ENCODE data around the gene PDE5A. TPM values are rescaled to one million over a fixed set of nuclear protein-coding genes. Genes with fewer than 3 reads are reported as not detected.
"Not testable (repeated sequence)": the region's sequence is repeated elsewhere in the genome, so short reads cannot be mapped to it uniquely, and the experiment has no call there.

The PDE5A gene
- total RNA-seq, 1 experiment from 2014 or later = 68.1 TPM

DNA sequence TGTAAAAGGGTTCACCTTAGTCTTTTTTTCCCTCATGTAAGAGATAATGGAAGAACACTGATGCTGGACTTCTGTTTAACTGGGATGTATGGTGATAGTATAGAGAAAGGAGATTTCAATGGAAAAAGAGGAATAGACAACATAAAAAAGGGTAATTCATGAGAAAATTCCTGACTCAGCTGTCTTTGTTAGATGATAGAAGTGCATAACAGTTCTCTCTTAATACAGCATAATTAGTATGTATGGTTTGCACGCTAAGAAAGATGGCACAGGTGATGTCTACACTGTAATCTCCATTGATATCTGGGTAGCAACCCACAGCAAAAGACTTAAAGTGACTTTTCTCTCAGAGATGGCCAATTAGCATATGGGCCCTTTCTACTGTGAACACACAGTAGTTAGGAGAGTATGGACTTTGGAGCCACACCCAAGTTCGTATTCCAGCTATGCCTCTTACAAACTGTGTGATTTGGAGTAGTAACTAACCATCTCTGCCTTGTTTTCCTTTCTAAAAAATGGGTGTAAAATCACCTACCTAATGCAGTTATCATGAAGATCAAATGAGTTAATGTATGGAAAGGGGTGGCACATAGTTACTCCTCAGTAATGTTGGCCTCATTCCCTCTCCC lies 149.3 kb downstream of the PDE5A start:
- H3K27ac ChIP-seq = no peak overlapping the region
- H3K4me3 ChIP-seq = no peak overlapping the region
- no peaks in the 10 kb centered on the region for H3K4me1 ChIP-seq (replicated peaks)
- H3K36me3 ChIP-seq = peaks cover 49% of the 10 kb centered on the region
- H3K27me3 ChIP-seq (replicated peaks) = no peaks in the 10 kb centered on the region
- no peak for DNase-seq (ENCODE audit: low read depth in 1 of 2, low spot score in 2 of 2)
- no peaks in the 10 kb centered on the region for H3K9me3 ChIP-seq (replicated peaks)

DNA sequence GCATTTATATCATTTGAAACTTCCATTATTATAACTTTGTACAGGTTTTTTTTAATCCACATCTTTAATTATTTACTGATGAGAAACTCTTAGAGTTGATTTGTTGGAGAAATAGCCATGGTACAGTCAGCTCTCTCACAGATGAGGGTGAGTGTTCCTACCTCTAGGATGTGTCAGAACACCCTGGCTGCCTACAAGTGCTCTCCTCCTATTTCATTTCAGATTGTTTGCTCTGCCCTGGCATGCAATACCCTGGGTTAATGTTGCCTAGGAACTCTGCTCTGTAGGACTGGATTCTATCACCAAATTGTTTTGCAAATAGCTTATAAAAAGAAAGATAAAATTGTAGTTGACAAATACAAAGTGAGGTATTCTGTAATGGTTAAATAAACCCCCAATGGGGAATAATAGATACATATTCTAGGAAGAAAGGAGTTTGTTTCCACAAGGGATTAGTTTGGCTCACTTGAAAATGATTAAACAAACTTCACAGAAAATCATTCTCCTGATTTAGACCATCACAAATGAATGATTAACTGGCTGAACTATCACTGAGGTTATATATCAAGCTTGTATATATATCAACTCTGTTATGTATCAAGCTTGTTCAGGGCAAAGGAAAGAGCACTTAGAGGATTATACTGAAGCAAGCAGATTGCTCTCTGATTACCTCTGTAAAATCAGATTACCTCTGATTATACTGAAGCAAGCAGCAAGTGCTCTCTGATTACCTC lies 150.0 kb downstream of the PDE5A start:
- H3K9me3 ChIP-seq (replicated peaks) = no peaks in the 10 kb centered on the region
- H3K27ac ChIP-seq = no peak overlapping the region
- DNase-seq (ENCODE audit: low read depth in 1 of 2, low spot score in 2 of 2) = no peak
- peaks cover 43% of the 10 kb centered on the region for H3K36me3 ChIP-seq
- no peak overlapping the region for H3K4me3 ChIP-seq
- no peaks in the 10 kb centered on the region for H3K4me1 ChIP-seq (replicated peaks)
- no peaks in the 10 kb centered on the region for H3K27me3 ChIP-seq (replicated peaks)

DNA sequence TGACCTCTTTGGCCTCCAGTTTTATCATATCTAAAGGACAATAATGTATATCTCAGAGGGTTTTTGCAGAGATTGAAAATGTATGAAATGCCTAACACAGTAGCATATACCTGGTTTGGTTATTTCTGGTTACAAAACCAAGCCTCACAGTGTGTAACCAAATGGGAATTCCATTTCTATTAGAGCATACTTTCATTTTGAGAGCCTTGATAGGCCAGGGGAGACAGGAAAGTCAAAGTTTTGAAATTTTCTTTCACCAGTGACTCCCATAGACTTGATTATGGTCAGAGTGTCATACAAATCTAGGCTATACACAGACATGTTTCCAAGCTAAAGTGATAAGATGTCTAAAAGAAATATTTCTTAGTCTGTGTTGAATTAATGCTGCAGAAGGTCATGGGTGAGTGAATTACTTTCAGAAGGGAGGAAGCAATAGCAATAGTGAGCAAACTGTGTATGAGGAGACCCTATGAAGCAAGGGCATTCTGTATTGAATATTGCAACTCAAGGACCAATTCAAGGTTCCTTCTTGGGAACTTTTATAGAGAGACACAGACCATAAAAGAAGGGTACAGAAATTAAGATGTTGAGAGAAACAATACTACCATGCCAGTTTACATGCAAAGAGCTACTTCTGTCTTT lies 151.1 kb downstream of the PDE5A start:
- peaks cover 38% of the 10 kb centered on the region for H3K36me3 ChIP-seq
- no peaks in the 10 kb centered on the region for H3K9me3 ChIP-seq (replicated peaks)
- DNase-seq (ENCODE audit: low read depth in 1 of 2, low spot score in 2 of 2) = no peak
- no peaks in the 10 kb centered on the region for H3K4me1 ChIP-seq (replicated peaks)
- no peak overlapping the region for H3K4me3 ChIP-seq
- no peak overlapping the region for H3K27ac ChIP-seq
- no peaks in the 10 kb centered on the region for H3K27me3 ChIP-seq (replicated peaks)

DNA sequence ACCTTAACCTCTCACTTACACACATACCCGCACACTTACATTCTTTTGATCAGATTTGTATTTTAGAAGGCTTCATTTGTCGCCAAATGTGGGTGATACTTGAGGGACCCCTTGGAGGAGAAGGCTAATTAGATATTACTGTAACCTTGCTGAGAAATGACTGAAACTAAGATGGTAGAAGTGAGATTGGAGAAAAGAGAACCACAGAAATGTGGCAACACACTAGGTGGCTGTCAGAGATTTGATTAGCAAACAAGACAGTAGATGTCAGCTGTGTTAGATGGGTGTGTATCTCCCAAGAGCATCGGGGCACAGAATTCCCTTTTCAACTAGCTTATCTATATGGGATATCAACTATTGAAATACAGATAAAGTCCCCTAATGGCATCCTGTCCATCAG lies 157.3 kb downstream of the PDE5A start:
- Histone ChIP-seq H3K9me3 (replicated peaks) (no peaks in the 10 kb centered on the region; the same call in 1 of the 2 replicates), H3K4me3 (no peak overlapping the region), H3K36me3 (peaks cover 10% of the 10 kb centered on the region), H3K27ac (peak overlapping the region; percentile 22; the same call in 1 of the 2 replicates), H3K4me1 (replicated peaks) (peaks cover 22% of the 10 kb centered on the region), H3K27me3 (replicated peaks) (no peaks in the 10 kb centered on the region)
- no peak for DNase-seq (ENCODE audit: low read depth in 1 of 2, low spot score in 2 of 2)

DNA sequence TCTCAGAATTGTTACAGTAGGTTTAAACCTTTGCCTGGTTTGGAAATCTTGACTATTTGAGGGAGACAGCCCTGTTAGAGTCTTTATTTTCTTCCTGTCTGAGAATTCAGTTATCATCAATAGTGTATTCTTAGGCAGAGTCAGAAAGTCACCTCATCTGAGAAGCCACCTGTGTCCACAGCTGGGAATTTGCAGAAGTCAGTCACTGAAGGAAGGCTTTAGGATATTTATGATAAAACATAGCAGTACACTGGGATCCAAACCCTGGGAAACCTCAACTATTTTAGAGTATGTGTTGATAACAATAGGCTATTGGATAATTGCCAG lies 157.9 kb downstream of the PDE5A start:
- H3K4me3 ChIP-seq; DNase-seq (ENCODE audit: low read depth in 1 of 2, low spot score in 2 of 2); H3K9me3 ChIP-seq (replicated peaks); H3K27me3 ChIP-seq (replicated peaks): not testable (repeated sequence)
- H3K4me1 ChIP-seq (replicated peaks) = peaks cover 22% of the 10 kb centered on the region
- H3K36me3 ChIP-seq = peaks cover 10% of the 10 kb centered on the region
- peak overlapping the region; percentile 83 for H3K27ac ChIP-seq

DNA sequence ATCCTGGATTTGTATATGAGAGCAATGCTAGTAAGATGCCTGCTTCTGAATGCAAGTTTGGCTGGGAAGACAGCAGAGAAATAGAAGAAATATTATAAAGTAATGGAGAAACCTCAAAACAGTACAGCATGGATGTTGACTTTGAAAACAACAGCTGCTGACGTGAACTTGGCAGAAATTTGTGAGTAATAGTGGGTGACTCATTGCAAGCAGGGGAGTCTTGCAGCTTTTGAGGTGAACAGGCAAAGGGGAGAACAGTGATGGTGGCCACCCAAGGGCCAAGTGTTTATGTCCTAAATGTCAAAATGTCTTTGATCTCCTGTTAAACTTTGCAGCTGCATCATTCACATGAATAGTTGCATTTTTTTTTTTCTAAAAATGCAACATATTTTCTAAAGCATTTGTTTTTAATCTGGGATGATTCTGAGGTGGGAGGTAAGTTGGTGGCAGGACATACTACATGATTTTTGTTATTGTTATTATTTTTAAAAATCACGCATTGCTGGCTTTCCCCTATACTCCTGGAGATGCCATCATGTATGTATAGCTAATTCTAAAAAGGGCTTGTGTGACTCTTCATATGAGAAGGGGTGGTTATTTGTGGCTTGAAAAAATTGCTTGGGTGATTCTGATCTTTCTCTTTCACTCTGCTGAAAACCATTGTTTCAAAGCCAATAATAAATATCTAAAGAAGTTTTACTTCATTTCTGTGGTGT lies 158.4 kb downstream of the PDE5A start:
- not testable (repeated sequence) for H3K27me3 ChIP-seq (replicated peaks); H3K4me3 ChIP-seq; H3K9me3 ChIP-seq (replicated peaks)
- Histone ChIP-seq H3K27ac (peak overlapping the region; percentile 83), H3K36me3 (peaks cover 10% of the 10 kb centered on the region), H3K4me1 (replicated peaks) (peaks cover 22% of the 10 kb centered on the region)
- DNase-seq (ENCODE audit: low read depth in 1 of 2, low spot score in 2 of 2) = peak; percentile 71 to 79

DNA sequence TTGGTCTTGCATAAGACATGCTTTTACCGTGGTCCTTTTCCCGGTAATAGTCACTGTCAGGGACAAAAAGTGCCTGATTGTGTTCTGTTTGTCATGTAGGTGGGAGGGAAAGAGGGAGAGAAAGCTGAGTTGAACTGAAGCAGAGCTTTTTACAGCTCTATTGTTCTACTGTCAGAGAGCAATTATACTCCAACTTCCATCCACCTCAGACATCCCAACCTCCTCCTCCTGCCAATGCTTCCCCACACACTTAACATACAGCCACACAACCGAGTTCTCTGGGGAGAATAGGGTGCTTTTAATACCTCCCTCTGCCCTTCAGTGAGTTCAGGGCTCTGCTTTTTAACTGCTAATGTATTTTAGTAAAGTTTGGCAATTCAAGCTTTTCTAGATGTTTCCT lies 159.6 kb downstream of the PDE5A start:
- not testable (repeated sequence) for H3K9me3 ChIP-seq (replicated peaks); DNase-seq (ENCODE audit: low read depth in 1 of 2, low spot score in 2 of 2); H3K27me3 ChIP-seq (replicated peaks); H3K4me3 ChIP-seq; H3K36me3 ChIP-seq
- Histone ChIP-seq H3K27ac (peak overlapping the region; percentile 62), H3K4me1 (replicated peaks) (peaks cover 22% of the 10 kb centered on the region)

DNA sequence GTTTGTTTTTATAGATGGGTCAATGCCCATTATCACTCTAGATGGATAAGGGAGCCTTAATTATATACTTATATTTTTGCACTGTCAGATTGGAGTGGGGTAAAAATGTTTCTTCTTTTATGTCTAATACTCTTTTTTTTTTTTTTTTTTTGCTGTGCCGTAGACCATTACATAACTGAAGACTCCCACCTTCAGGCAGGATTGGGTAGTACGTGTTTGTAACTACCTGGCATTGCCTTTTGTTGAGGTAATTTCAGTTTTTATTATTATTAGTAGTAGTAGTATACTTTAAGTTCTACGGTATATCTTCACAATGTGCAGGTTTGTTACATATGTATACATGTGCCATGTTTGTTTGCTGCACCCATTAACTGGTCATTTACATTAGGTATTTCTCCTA lies 165.9 kb downstream of the PDE5A start:
- not testable (repeated sequence) for DNase-seq (ENCODE audit: low read depth in 1 of 2, low spot score in 2 of 2)

DNA sequence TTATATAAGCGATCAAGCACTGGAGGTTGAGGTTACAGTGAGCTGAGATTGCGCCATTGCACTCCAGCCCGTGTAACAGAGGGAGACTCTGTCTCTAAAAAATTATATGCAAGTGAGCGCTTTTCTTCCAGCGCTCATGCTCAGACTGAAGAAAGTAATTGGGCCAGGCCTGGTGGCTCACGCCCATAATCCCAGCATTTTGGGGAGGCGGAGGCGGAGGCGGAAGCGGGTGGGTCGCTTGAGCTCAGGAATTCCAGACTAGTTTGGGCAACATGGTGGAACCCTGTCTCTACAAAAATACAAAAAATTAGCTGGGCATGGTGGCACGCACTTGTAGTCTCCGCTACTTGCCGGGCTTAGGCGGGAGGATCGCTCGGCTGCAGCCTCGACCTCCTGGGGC lies 172.9 kb downstream of the PDE5A start:
- H3K36me3 ChIP-seq; H3K4me1 ChIP-seq (replicated peaks); H3K27me3 ChIP-seq (replicated peaks); DNase-seq (ENCODE audit: low read depth in 1 of 2, low spot score in 2 of 2); H3K27ac ChIP-seq; H3K9me3 ChIP-seq (replicated peaks): not testable (repeated sequence)
- H3K4me3 ChIP-seq = peak overlapping the region; percentile 53; the same call in 1 of the 2 replicates

More for the DNA sequence above, 165.9 kb downstream of the PDE5A start:
- H3K27ac ChIP-seq; H3K4me1 ChIP-seq (replicated peaks); H3K9me3 ChIP-seq (replicated peaks); H3K4me3 ChIP-seq; H3K27me3 ChIP-seq (replicated peaks); H3K36me3 ChIP-seq: not testable (repeated sequence)

DNA sequence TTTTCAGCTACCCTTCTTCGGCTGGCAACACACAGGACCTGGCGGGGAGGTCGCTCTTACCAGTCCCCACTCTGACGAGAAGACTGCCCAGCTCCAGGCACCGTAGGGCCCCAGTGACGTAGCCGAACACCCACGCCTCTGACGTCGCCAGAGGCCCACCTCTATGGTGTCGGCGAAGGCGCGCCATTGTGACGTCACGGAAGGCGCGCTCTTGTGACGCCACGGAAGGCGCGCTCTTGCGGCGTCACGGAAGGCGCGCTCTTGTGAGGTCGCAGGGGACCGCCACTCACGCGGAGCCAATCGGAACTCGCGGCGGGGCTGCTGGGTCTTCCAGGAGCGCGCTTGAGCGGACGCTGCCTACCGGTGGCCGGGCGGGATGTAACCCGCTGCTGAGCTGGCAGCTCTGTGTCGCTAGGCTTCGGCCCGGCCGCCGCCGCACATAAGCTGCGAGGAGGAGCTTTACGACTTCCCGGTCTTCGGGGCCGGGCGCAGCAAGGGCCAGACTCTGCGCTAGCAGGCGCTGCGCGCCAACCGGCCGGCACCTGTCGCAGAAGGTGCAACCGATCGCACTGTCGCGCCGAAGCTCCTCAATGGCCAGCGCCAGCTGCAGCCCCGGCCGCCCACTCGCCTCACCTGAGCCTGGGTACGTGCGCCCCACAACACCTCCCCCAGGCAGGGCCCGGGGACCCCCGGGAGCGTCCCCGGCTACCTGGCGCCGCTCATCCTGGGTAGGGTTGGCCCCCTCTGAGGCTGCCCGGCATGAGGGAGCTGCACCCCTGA lies 173.9 kb downstream of the PDE5A start:
- H3K36me3 ChIP-seq; H3K27me3 ChIP-seq (replicated peaks); H3K9me3 ChIP-seq (replicated peaks); H3K4me1 ChIP-seq (replicated peaks): not testable (repeated sequence)
- peak; percentile 95 to 100 for DNase-seq (ENCODE audit: low read depth in 1 of 2, low spot score in 2 of 2)
- H3K4me3 ChIP-seq = peak overlapping the region; percentile 53
- peak overlapping the region; percentile 98 for H3K27ac ChIP-seq

DNA sequence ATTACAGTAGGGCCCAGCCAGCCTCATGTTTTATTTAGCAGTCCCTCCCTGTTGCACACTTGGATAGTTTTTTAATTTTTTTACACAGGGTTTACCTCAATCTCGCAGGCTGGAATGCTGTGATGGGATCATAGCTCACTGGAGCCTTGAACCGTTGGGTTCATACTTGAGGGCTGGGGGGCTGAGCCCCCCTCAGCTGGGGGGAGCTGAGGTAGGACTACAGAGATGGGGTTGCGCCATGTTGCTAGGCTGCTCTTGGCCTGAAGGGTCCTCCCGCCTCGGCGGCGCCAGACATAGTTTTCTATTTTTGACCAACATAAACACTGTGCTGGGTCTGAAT lies 174.5 kb downstream of the PDE5A start:
- not testable (repeated sequence) for DNase-seq (ENCODE audit: low read depth in 1 of 2, low spot score in 2 of 2); H3K27me3 ChIP-seq (replicated peaks); H3K36me3 ChIP-seq; H3K9me3 ChIP-seq (replicated peaks); H3K4me1 ChIP-seq (replicated peaks)
- H3K4me3 ChIP-seq = peak overlapping the region; percentile 53
- peak overlapping the region; percentile 98 for H3K27ac ChIP-seq

DNA sequence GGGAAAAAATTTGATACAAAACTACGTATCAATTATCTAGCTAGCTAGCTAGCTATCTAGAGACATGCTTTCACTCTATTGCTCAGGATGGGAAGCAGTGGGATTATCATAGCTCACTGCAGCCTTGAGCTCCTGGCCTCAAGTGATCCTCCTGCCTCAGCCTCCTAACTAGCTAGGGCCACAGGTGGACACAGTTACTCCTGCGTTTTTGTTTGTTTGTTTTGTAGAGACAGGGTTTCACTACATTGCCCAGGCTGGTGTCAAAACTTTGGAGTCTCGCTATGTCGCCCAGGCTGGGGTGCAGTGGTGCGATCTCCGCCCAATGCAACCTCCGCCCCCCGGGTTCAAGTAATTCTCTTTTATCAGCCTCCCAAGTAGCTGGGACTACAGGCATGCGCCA lies 175.3 kb downstream of the PDE5A start:
- not testable (repeated sequence) for H3K9me3 ChIP-seq (replicated peaks); H3K27ac ChIP-seq; H3K36me3 ChIP-seq; H3K27me3 ChIP-seq (replicated peaks); H3K4me1 ChIP-seq (replicated peaks); DNase-seq (ENCODE audit: low read depth in 1 of 2, low spot score in 2 of 2); H3K4me3 ChIP-seq

DNA sequence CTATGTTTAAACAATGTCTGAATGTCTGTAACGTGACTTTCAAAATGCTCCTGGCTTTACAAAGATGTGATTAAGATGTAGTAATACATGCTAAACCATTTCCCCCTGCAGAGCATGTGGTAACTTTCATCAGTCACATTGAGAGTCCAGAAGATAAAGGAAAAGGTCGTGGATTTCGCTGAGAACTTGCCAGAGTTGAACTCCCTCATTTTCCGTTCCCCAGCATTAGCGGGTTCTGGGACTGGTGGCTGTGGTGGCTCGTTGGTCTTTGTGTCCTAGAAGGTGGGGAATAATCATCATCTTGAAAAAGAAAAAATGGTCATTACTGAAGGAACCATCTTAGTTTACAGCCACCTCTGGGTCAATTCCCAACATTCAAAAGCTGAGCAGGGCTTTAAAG lies 178.8 kb downstream of the PDE5A start:
- H3K4me3 ChIP-seq; DNase-seq (ENCODE audit: low read depth in 1 of 2, low spot score in 2 of 2); H3K36me3 ChIP-seq; H3K4me1 ChIP-seq (replicated peaks); H3K9me3 ChIP-seq (replicated peaks); H3K27ac ChIP-seq; H3K27me3 ChIP-seq (replicated peaks): not testable (repeated sequence)
